ENCODE measurements around the gene PCDHGA6. TPM values are rescaled to one million over a fixed set of nuclear protein-coding genes. Genes with fewer than 3 reads are reported as not detected.
A peak's percentile ranks its signal among the peaks of the same experiment; 100 is the strongest.
"Not testable (repeated sequence)": the region's sequence is repeated elsewhere in the genome, so short reads cannot be mapped to it uniquely, and the experiment has no call there.

The PCDHGA6 gene
- total RNA-seq, 1 donor from 2014 or later = 2.0 TPM

GRCh38 chr5:141412854-141413539 lies 39.3 kb downstream of the PCDHGA6 start, which contains the start of gene PCDHGA10:
PCDHGA10 (plus strand) TSS chr5:141412987; CDS start chr5:141413176, 189 bp downstream.
- Histone ChIP-seq H3K9me3 (peaks cover 96 to 100% of the 10 kb centered on the region in 2 donors), H3K4me3 (peak within 1 kb of the TSS; percentile 14 to 30), H3K27me3 (no peaks in the 10 kb centered on the region), H3K4me1 (no peaks in the 10 kb centered on the region), H3K27ac (no peak within 1 kb of the TSS), H3K36me3 (peaks cover 0 to 6% of the 10 kb centered on the region in 2 donors)
- peak in 2 of 3 experiments; percentile 6 to 12 for TF ChIP-seq CTCF (IDR thresholded peaks at IDR 0.05)
- DNase-seq (ENCODE audit: low spot score in 2 of 2) = no peak
- intact Hi-C loops (cut with DNase I) = no loop called here

- Histone ChIP-seq H3K4me1 (no peaks in the 10 kb centered on the region), H3K36me3 (peaks cover 0 to 6% of the 10 kb centered on the region in 2 donors), H3K27me3 (no peaks in the 10 kb centered on the region), H3K27ac (no peak overlapping the region), H3K9me3 (peaks cover 97 to 100% of the 10 kb centered on the region in 2 donors), H3K4me3 (peak overlapping the region; percentile 14 to 30)
- no peak for TF ChIP-seq CTCF (IDR thresholded peaks at IDR 0.05)
- DNase-seq (ENCODE audit: low spot score in 2 of 2) = no peak
- intact Hi-C loops (cut with DNase I) = no loop called here
Measured at GRCh38 chr5:141413540-141414069, 39.9 kb downstream of the PCDHGA6 start.

GRCh38 chr5:141414548-141415274 lies 41.0 kb downstream of the PCDHGA6 start:
- not testable (repeated sequence) for H3K4me3 ChIP-seq; H3K4me1 ChIP-seq; H3K27ac ChIP-seq; H3K36me3 ChIP-seq; DNase-seq (ENCODE audit: low spot score in 2 of 2); H3K27me3 ChIP-seq
- H3K9me3 ChIP-seq = peaks cover 97 to 100% of the 10 kb centered on the region in 2 donors
- intact Hi-C loops (cut with DNase I) = loop anchor here (5.0 kb wide), 1 partner anchor 148 kb away; no protein-coding TSS in a partner anchor

GRCh38 chr5:141415275-141415618 lies 41.6 kb downstream of the PCDHGA6 start:
- DNase-seq (ENCODE audit: low spot score in 2 of 2); H3K4me1 ChIP-seq; H3K27me3 ChIP-seq; H3K4me3 ChIP-seq; H3K36me3 ChIP-seq; H3K27ac ChIP-seq: not testable (repeated sequence)
- peaks cover 97 to 100% of the 10 kb centered on the region in 2 donors for H3K9me3 ChIP-seq
- intact Hi-C loops (cut with DNase I) = loop anchor here (5.0 kb wide), 1 partner anchor 147 kb away; no protein-coding TSS in a partner anchor

- DNase-seq (ENCODE audit: low spot score in 2 of 2) = peak in 1 of 2 donors; percentile 84
- H3K36me3 ChIP-seq, H3K27ac ChIP-seq, H3K4me1 ChIP-seq, H3K27me3 ChIP-seq: not testable (repeated sequence)
- peak in 2 of 3 experiments; percentile 34 to 50 for TF ChIP-seq CTCF (IDR thresholded peaks at IDR 0.05)
- intact Hi-C loops (cut with DNase I) = loop anchor here (5.0 kb wide), 1 partner anchor 145 kb away; no protein-coding TSS in a partner anchor
- Histone ChIP-seq H3K4me3 (peak within 1 kb of the TSS; percentile 40 to 54), H3K9me3 (peaks cover 98 to 100% of the 10 kb centered on the region in 2 donors)
Measured at GRCh38 chr5:141417494-141418172, 43.9 kb downstream of the PCDHGA6 start, which contains the start of gene PCDHGB7. PCDHGB7 (plus strand) TSS chr5:141417677; CDS start chr5:141417860, 183 bp downstream.
